ENCODE results near the gene GLUL. TPM values are rescaled to one million over a fixed set of nuclear protein-coding genes. Genes with fewer than 3 reads are reported as not detected.

Gene GLUL
- polyA plus RNA-seq, 3 donors = 506 to 1,423 (median 523) TPM

DNA sequence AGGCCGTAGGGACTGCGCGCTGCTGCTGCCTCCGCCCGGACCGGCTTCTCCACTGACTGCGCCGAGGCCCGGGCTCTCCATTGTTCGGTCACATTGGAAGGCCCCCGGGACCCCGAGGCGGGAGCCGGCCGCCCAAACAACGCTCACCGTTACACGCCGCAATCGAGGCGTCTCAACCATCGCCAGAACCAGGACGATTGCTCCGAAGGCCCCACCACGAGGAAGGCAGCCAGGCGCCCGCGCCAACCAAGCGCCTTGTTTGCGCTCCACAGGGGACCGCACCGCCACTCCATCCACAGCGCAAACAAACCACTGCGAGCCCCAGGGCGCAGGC lies 595 bp downstream of the GLUL start:
- Histone ChIP-seq H3K9me3 (replicated peaks in 1 of 2; ENCODE audit: control insufficient read depth in 1 of 2, insufficient read depth in 1 of 2, low read length in 2 of 2) (no peaks in the 10 kb centered on the region), H3K4me1 (ENCODE audit: control insufficient read depth in 1 of 2, insufficient read depth in 2 of 2, low read length in 2 of 2) (peaks cover 46 to 54% of the 10 kb centered on the region in 2 donors), H3K27ac (ENCODE audit: low read depth in 1 of 2, low read length in 2 of 2) (peak overlapping the region; percentile 77 to 79), H2AFZ (ENCODE audit: insufficient read depth, low read depth, low read length, poor library complexity, severe bottlenecking) (peak overlapping the region; percentile 1), H3K4me2 (replicated peaks; ENCODE audit: extremely low read depth, low read length, poor library complexity, severe bottlenecking) (peak overlapping the region; percentile 89), H4K20me1 (ENCODE audit: insufficient read depth, low read length) (peaks cover 54% of the 10 kb centered on the region), H3K27me3 (ENCODE audit: control insufficient read depth in 2 of 2, insufficient read depth in 2 of 2, low read length in 2 of 2) (no peaks in the 10 kb centered on the region), H3K36me3 (replicated peaks in 1 of 2; ENCODE audit: control insufficient read depth in 1 of 2, insufficient read depth in 2 of 2, low read length in 2 of 2) (peaks cover 28 to 30% of the 10 kb centered on the region in 2 donors), H3K79me2 (ENCODE audit: insufficient read depth, low read length) (peaks cover 53% of the 10 kb centered on the region), H3K9ac (ENCODE audit: insufficient read depth, low read length, poor library complexity, severe bottlenecking) (peak overlapping the region; percentile 81), H3K4me3 (replicated peaks in 1 of 3; ENCODE audit: low read depth in 2 of 3, low read length in 3 of 3) (peak overlapping the region; percentile 75 to 97 (median 96))
- WGBS (ENCODE audit: insufficient coverage) = 0% methylated on average over 35 of the region's 35 CpGs
- peak overlapping the region; percentile 91 to 98 (median 95) for H3K27ac Mint-ChIP-seq
- DNase-seq = no peak
- no peak for TF ChIP-seq CTCF (IDR thresholded peaks at IDR 0.05)
- H3K27me3 Mint-ChIP-seq (ENCODE audit: low read depth in 3 of 3) = peaks cover 0 to 3% (median 0%) of the 10 kb centered on the region in 3 donors
- peaks cover 0 to 5% (median 0%) of the 10 kb centered on the region in 7 donors for H3K9me3 Mint-ChIP-seq
- peaks cover 43 to 46% of the 10 kb centered on the region in 2 donors for H3K36me3 Mint-ChIP-seq
- H3K4me3 Mint-ChIP-seq = peak overlapping the region; percentile 100
- H3K4me1 Mint-ChIP-seq = peaks cover 68% of the 10 kb centered on the region
- intact Hi-C loops (cut with micrococcal nuclease) = loop anchor here (2.0 to 10.0 kb wide), 4 partner anchors 129 to 394 kb away; partner anchors contain the start of genes NPL (in 1 of the 2) and RNASEL (in 1 of the 2)

GRCh38 chr1:182389619-182390047 lies 2.0 kb downstream of the GLUL start:
- Histone ChIP-seq H4K20me1 (ENCODE audit: insufficient read depth, low read length) (peaks cover 67% of the 10 kb centered on the region), H3K4me2 (replicated peaks; ENCODE audit: extremely low read depth, low read length, poor library complexity, severe bottlenecking) (peak overlapping the region; percentile 89), H2AFZ (ENCODE audit: insufficient read depth, low read depth, low read length, poor library complexity, severe bottlenecking) (no peak overlapping the region), H3K4me3 (replicated peaks in 1 of 3; ENCODE audit: low read depth in 2 of 3, low read length in 3 of 3) (peak overlapping the region; percentile 75 to 97 (median 96)), H3K79me2 (ENCODE audit: insufficient read depth, low read length) (peaks cover 59% of the 10 kb centered on the region), H3K27me3 (ENCODE audit: control insufficient read depth in 2 of 2, insufficient read depth in 2 of 2, low read length in 2 of 2) (no peaks in the 10 kb centered on the region), H3K9me3 (replicated peaks in 1 of 2; ENCODE audit: control insufficient read depth in 1 of 2, insufficient read depth in 1 of 2, low read length in 2 of 2) (no peaks in the 10 kb centered on the region), H3K27ac (ENCODE audit: low read depth in 1 of 2, low read length in 2 of 2) (peak overlapping the region; percentile 3 to 79), H3K4me1 (ENCODE audit: control insufficient read depth in 1 of 2, insufficient read depth in 2 of 2, low read length in 2 of 2) (peaks cover 39 to 47% of the 10 kb centered on the region in 2 donors), H3K36me3 (replicated peaks in 1 of 2; ENCODE audit: control insufficient read depth in 1 of 2, insufficient read depth in 2 of 2, low read length in 2 of 2) (peaks cover 42 to 44% of the 10 kb centered on the region in 2 donors), H3K9ac (ENCODE audit: insufficient read depth, low read length, poor library complexity, severe bottlenecking) (peak overlapping the region; percentile 81)
- under 1% methylated on average over 11 of the region's 13 CpGs for WGBS (ENCODE audit: insufficient coverage)
- intact Hi-C loops (cut with micrococcal nuclease) = loop anchor here (2.0 to 10.0 kb wide), 4 partner anchors 127 to 395 kb away; partner anchors contain the start of genes NPL (in 1 of the 2) and RNASEL (in 1 of the 2)
- Mint-ChIP-seq H3K36me3 (peaks cover 53 to 60% of the 10 kb centered on the region in 2 donors), H3K4me1 (peaks cover 58% of the 10 kb centered on the region), H3K9me3 (peaks cover 0 to 5% (median 0%) of the 10 kb centered on the region in 7 donors), H3K27ac (peak overlapping the region; percentile 69 to 97 (median 87)), H3K27me3 (ENCODE audit: low read depth in 3 of 3) (no peaks in the 10 kb centered on the region), H3K4me3 (peak overlapping the region; percentile 100)
- no peak for TF ChIP-seq CTCF (IDR thresholded peaks at IDR 0.05)
- peak in 2 of 3 donors; percentile 17 to 26 for DNase-seq

All from CD14-positive monocyte (primary cell).